Stomach (tissue), 9 donors: ENCODE measurements around the gene TANGO2. TPM values are rescaled to one million over a fixed set of nuclear protein-coding genes. Genes with fewer than 3 reads are reported as not detected.

ENCODE experiments used
- DNase-seq, 2 donors: peaks; one replicate each; pipeline versions ENCODE4 v3.0.0 to v3.0.0-alpha.2; 2013 to 2019
- H3K27ac ChIP-seq, 5 donors: fragments of 200-600 bp in 4 of 5; sonication (generic) in 4 of 5; one replicate each; pipeline ENCODE4 v1.5.1; 2013 to 2019; ENCODE audit warnings: mild to moderate bottlenecking in 1 of 5, moderate library complexity in 1 of 5
- H3K27me3 ChIP-seq, 3 donors: fragments of 200-600 bp; sonication (generic); one replicate each; pipeline ENCODE4 v1.5.1; 2017 to 2019; ENCODE audit warnings: mixed run types in 1 of 3
- H3K36me3 ChIP-seq, 4 donors: fragments of 200-600 bp; sonication (generic); 1 replicate in 3 of 4; 2 replicates in 1 of 4; pipeline ENCODE4 v1.5.1; 2016 to 2019
- H3K4me1 ChIP-seq, 4 donors: fragments of 200-600 bp; sonication (generic); one replicate each; pipeline ENCODE4 v1.5.1; 2016 to 2019
- H3K4me3 ChIP-seq, 4 donors: fragments of 200-600 bp; sonication (generic) in 3 of 4; one replicate each; pipeline ENCODE4 v1.5.1; 2016 to 2019; ENCODE audit warnings: mild to moderate bottlenecking in 1 of 4
- H3K9me3 ChIP-seq, 4 donors: fragments of 200-600 bp; sonication (generic); one replicate each; pipeline ENCODE4 v1.5.1; 2016 to 2019
- CTCF ChIP-seq, 7 experiments: fragments of 450-650 bp in 4 of 7; fragments of 200-600 bp in 3 of 7; sonication (generic) in 3 of 7; IDR thresholded peaks; one replicate each; pipeline ENCODE4 v1.5.1; 2016 to 2019; ENCODE audit warnings: antibody characterized with exemption in 7 of 7, control low read depth in 2 of 7, mild to moderate bottlenecking in 1 of 7
- EP300 ChIP-seq: sonication (generic); formaldehyde crosslinking; IDR thresholded peaks from one replicate; pipeline ENCODE4 v1.6.1; 2017; ENCODE audit warnings: antibody characterized with exemption
- POLR2A ChIP-seq, 4 donors: fragments of 450-650 bp; IDR thresholded peaks; one replicate each; pipeline ENCODE4 v1.6.1; 2016; ENCODE audit warnings: antibody characterized with exemption in 4 of 4, control low read depth in 2 of 4, mild to moderate bottlenecking in 1 of 4, moderate library complexity in 1 of 4
- POLR2AphosphoS5 ChIP-seq, 3 donors: sonication (generic); formaldehyde crosslinking; IDR thresholded peaks; one replicate each; pipeline ENCODE4 v1.6.1; 2016; ENCODE audit warnings: antibody characterized with exemption in 3 of 3
- WGBS, 5 donors: extraction: QIAGEN DNeasy Blood & Tissue Kit in 3 of 5; methylation state at CpG; one replicate each; pipeline versions ENCODE4 v1.1.5 to v1.1.7; 2013 to 2018; 5-methylcytosine and 5-hydroxymethylcytosine counted together
- intact Hi-C: fragments of 100-400 bp; cut with DNase I; formaldehyde crosslinking; loops from one replicate; pipeline ENCODE4 v1.15.1; 2023; ENCODE audit warnings: low total_unique reads
- polyA plus RNA-seq, 3 donors: library from polyadenylated mRNA; stranded (reverse); fragments of 200-250 nt; gene quantifications; one replicate each; pipeline ENCODE4 v1.2.3, GENCODE V29; 2013
- total RNA-seq, 5 donors: library from RNA; depleted of rRNA; stranded (reverse); fragments of >200 nt; gene quantifications; one replicate each; pipeline versions ENCODE4 v1.1.0 to v1.2.3, GENCODE V29; 2014 to 2016
- donor health status: healthy with polysubstance abuse.
- donor health status: Bipolar disorder and iron deficiency.
- donor health status: healthy.

TANGO2 gene
- total and polyA plus RNA-seq, 8 donors, result 13.8 to 38.8 (median 26.6) TPM

GRCh38 chr22:19979712-19980493, 41.0 kb upstream of the TANGO2 start:
- Histone ChIP-seq H3K4me1 (peaks cover 3 to 26% (median 14%) of the 10 kb centered on the region in 4 donors), H3K27me3 (no peaks in the 10 kb centered on the region), H3K4me3 (no peak overlapping the region), H3K27ac (no peak overlapping the region), H3K9me3 (no peaks in the 10 kb centered on the region), H3K36me3 (peaks cover 14 to 52% (median 40%) of the 10 kb centered on the region in 4 donors)
- no peak for TF ChIP-seq POLR2A (IDR thresholded peaks at IDR 0.05)
- TF ChIP-seq EP300, result no peak
- TF ChIP-seq POLR2AphosphoS5 (IDR thresholded peaks at IDR 0.05), result no peak
- TF ChIP-seq CTCF (IDR thresholded peaks at IDR 0.05), result no peak
- 92 to 95% (median 95%) methylated on average over 26 to 52 of the region's 52 CpGs for WGBS, 5 donors
- DNase-seq, result no peak
- intact Hi-C loops, result loop anchor here (5.0 kb wide), 1 partner anchor 32 kb away; no protein-coding TSS in a partner anchor

- Histone ChIP-seq H3K4me3 (no peak overlapping the region), H3K27me3 (no peaks in the 10 kb centered on the region), H3K27ac (no peak overlapping the region), H3K36me3 (peaks cover 14 to 52% (median 40%) of the 10 kb centered on the region in 4 donors), H3K9me3 (no peaks in the 10 kb centered on the region), H3K4me1 (peaks cover 3 to 29% (median 19%) of the 10 kb centered on the region in 4 donors)
- WGBS, 5 donors, result 88 to 100% (median 94%) methylated on average over 3 to 7 of the region's 7 CpGs
- DNase-seq, result no peak
- intact Hi-C loops, result no loop called here
- TF ChIP-seq CTCF (IDR thresholded peaks at IDR 0.05) (no peak), POLR2AphosphoS5 (IDR thresholded peaks at IDR 0.05) (no peak), EP300 (no peak), POLR2A (IDR thresholded peaks at IDR 0.05) (no peak)
These were observed 40.1 kb upstream of the TANGO2 start for GRCh38 chr22:19980766-19981165.

GRCh38 chr22:19981171-19981960, 39.5 kb upstream of the TANGO2 start:
- no peak for DNase-seq
- H3K4me1 ChIP-seq, result peaks cover 9 to 35% (median 25%) of the 10 kb centered on the region in 4 donors
- H3K4me3 ChIP-seq, result no peak overlapping the region
- H3K36me3 ChIP-seq, result peaks cover 14 to 52% (median 40%) of the 10 kb centered on the region in 4 donors
- intact Hi-C loops, result no loop called here
- H3K27ac ChIP-seq, result no peak overlapping the region
- H3K9me3 ChIP-seq, result no peaks in the 10 kb centered on the region
- TF ChIP-seq POLR2AphosphoS5 (IDR thresholded peaks at IDR 0.05) (no peak), POLR2A (IDR thresholded peaks at IDR 0.05) (no peak), CTCF (IDR thresholded peaks at IDR 0.05) (no peak), EP300 (no peak)
- WGBS, 5 donors, result 89 to 98% (median 94%) methylated on average over 12 to 33 of the region's 33 CpGs
- H3K27me3 ChIP-seq, result no peaks in the 10 kb centered on the region
